ENCODE results near the gene ZNF385B. TPM values are rescaled to one million over a fixed set of nuclear protein-coding genes. Genes with fewer than 3 reads are reported as not detected.

Gene ZNF385B
- total and polyA plus RNA-seq, 8 donors, result 1.8 to 41.4 (median 3.5) TPM; not detected in 1

GRCh38 chr2:179574061-179574519 is 287.3 kb downstream of the ZNF385B start:
- DNase-seq, result no peak
- H3K4me1 ChIP-seq, result peaks cover 7 to 55% (median 21%) of the 10 kb centered on the region in 4 donors
- intact Hi-C loops (cut with DNase I; ENCODE audit: low total_unique reads), result no loop called here
- WGBS, 5 donors, result 20 to 45% (median 36%) methylated on average over 3 of the region's 3 CpGs
- no peaks in the 10 kb centered on the region for H3K27me3 ChIP-seq
- H3K4me3 ChIP-seq, result no peak overlapping the region
- H3K27ac ChIP-seq, result peak overlapping the region in 3 of 5 donors; percentile 31 to 77 (median 54)
- TF ChIP-seq CTCF (IDR thresholded peaks at IDR 0.05), result no peak
- TF ChIP-seq EP300 (IDR thresholded peaks at IDR 0.05), result no peak
- TF ChIP-seq POLR2AphosphoS5 (IDR thresholded peaks at IDR 0.05), result peak in 2 of 3 donors; percentile 16 to 50
- TF ChIP-seq POLR2A (IDR thresholded peaks at IDR 0.05), result no peak
- H3K36me3 ChIP-seq, result no peaks in the 10 kb centered on the region
- H3K9me3 ChIP-seq, result no peaks in the 10 kb centered on the region

- WGBS, 5 donors, result 74 to 90% (median 85%) methylated on average over 2 of the region's 2 CpGs
- intact Hi-C loops (cut with DNase I; ENCODE audit: low total_unique reads), result no loop called here
- Histone ChIP-seq H3K36me3 (no peaks in the 10 kb centered on the region), H3K4me3 (no peak overlapping the region), H3K27ac (peak overlapping the region in 4 of 5 donors; percentile 18 to 73 (median 46)), H3K9me3 (no peaks in the 10 kb centered on the region), H3K27me3 (no peaks in the 10 kb centered on the region), H3K4me1 (peaks cover 7 to 41% (median 25%) of the 10 kb centered on the region in 4 donors)
- TF ChIP-seq EP300 (IDR thresholded peaks at IDR 0.05), result no peak
- no peak for DNase-seq
Measured at GRCh38 chr2:179572544-179572943, 288.9 kb downstream of the ZNF385B start.

GRCh38 chr2:179571721-179572120 is 289.7 kb downstream of the ZNF385B start:
- Histone ChIP-seq H3K9me3 (no peaks in the 10 kb centered on the region), H3K36me3 (no peaks in the 10 kb centered on the region), H3K4me1 (peaks cover 7 to 39% (median 23%) of the 10 kb centered on the region in 4 donors), H3K27me3 (no peaks in the 10 kb centered on the region), H3K27ac (peak overlapping the region; percentile 27 to 73 (median 56)), H3K4me3 (no peak overlapping the region)
- no peak for DNase-seq
- intact Hi-C loops (cut with DNase I; ENCODE audit: low total_unique reads), result no loop called here
- WGBS, 5 donors, result 70 to 85% (median 76%) methylated on average over 4 of the region's 4 CpGs
- TF ChIP-seq EP300 (IDR thresholded peaks at IDR 0.05) (no peak), POLR2A (IDR thresholded peaks at IDR 0.05) (no peak), POLR2AphosphoS5 (IDR thresholded peaks at IDR 0.05) (no peak), CTCF (IDR thresholded peaks at IDR 0.05) (no peak)

- intact Hi-C loops (cut with DNase I; ENCODE audit: low total_unique reads), result no loop called here
- 25 to 75% (median 31%) methylated on average over 1 of the region's 1 CpG for WGBS, 5 donors
Measured at GRCh38 chr2:179571252-179571651, 290.2 kb downstream of the ZNF385B start.

More at GRCh38 chr2:179571252-179571651, 290.2 kb downstream of the ZNF385B start:
- H3K4me3 ChIP-seq, result no peak overlapping the region
- DNase-seq, result no peak
- H3K4me1 ChIP-seq, result peaks cover 7 to 39% (median 23%) of the 10 kb centered on the region in 4 donors
- H3K27me3 ChIP-seq, result no peaks in the 10 kb centered on the region
- peak overlapping the region; percentile 27 to 73 (median 56) for H3K27ac ChIP-seq
- no peaks in the 10 kb centered on the region for H3K9me3 ChIP-seq
- TF ChIP-seq POLR2AphosphoS5 (IDR thresholded peaks at IDR 0.05) (peak in 1 of 3 donors; percentile 18), CTCF (IDR thresholded peaks at IDR 0.05) (no peak)
- no peaks in the 10 kb centered on the region for H3K36me3 ChIP-seq

All from stomach (tissue), 9 donors.